ENCODE measurements around the gene EPS8L2. TPM values are rescaled to one million over a fixed set of nuclear protein-coding genes. Genes with fewer than 3 reads are reported as not detected.

EPS8L2 gene
- total and polyA plus RNA-seq, 2 of the 8 experiments (the other 6 are each of a cell fraction or from before 2014, with no cell fraction given) = 38.5 to 57.0 TPM

GRCh38 chr11:659532-660085 lies 46.4 kb upstream of the EPS8L2 start:
- peaks cover 5 to 8% of the 10 kb centered on the region in 2 experiments for H4K20me1 ChIP-seq (replicated peaks in 1 of 2; ENCODE audit: control insufficient read depth in 1 of 2, insufficient read depth in 2 of 2, low read length in 2 of 2)

More at GRCh38 chr11:659532-660085, 46.4 kb upstream of the EPS8L2 start:
- Histone ChIP-seq H3K56ac (replicated peaks; ENCODE audit: insufficient read length, low read depth, low read length) (no peak overlapping the region), H3K23me2 (ENCODE audit: low read depth, low read length) (no peaks in the 10 kb centered on the region), H3K9ac (replicated peaks in 1 of 4; ENCODE audit: extremely low read depth in 1 of 4, low read depth in 3 of 4, low read length in 3 of 4) (no peak overlapping the region), H3K27me3 (replicated peaks in 1 of 4; ENCODE audit: control insufficient read depth in 3 of 4, extremely low read depth in 1 of 4, insufficient read depth in 3 of 4, low read length in 3 of 4) (no peaks in the 10 kb centered on the region), H3K9me3 (ENCODE audit: insufficient read depth in 2 of 2, low read depth in 1 of 2, low read length in 1 of 2) (no peaks in the 10 kb centered on the region), H3K4me1 (replicated peaks in 1 of 4; ENCODE audit: control insufficient read depth in 3 of 4, insufficient read depth in 4 of 4, low read length in 3 of 4) (no peaks in the 10 kb centered on the region), H3K79me2 (ENCODE audit: control insufficient read depth in 1 of 2, insufficient read depth in 2 of 2, low read length in 2 of 2) (no peaks in the 10 kb centered on the region), H3K36me3 (ENCODE audit: control insufficient read depth in 2 of 4, insufficient read depth in 4 of 4, low read length in 3 of 4) (peaks cover 2 to 12% (median 2%) of the 10 kb centered on the region in 4 experiments; a peak in 4 of 8 replicates), H4K91ac (replicated peaks; ENCODE audit: insufficient read length, low read length) (no peak overlapping the region), H2AK5ac (ENCODE audit: low read depth, low read length) (no peak overlapping the region), H3K14ac (ENCODE audit: insufficient read length) (no peak overlapping the region), H3K79me1 (ENCODE audit: low read depth, low read length) (no peaks in the 10 kb centered on the region; the same call in 1 of the 2 replicates), H3K23ac (ENCODE audit: insufficient read length) (no peak overlapping the region), H2BK12ac (ENCODE audit: low read depth, low read length) (no peak overlapping the region), H3K18ac (ENCODE audit: extremely low read depth, low read length) (no peak overlapping the region), H3K4ac (replicated peaks; ENCODE audit: insufficient read length, low read depth, low read length) (no peak overlapping the region), H3K4me2 (ENCODE audit: insufficient read depth in 1 of 2, low read depth in 2 of 2, low read length in 2 of 2) (no peak overlapping the region), H2BK120ac (replicated peaks; ENCODE audit: low read depth, low read length) (no peak overlapping the region), H4K5ac (ENCODE audit: insufficient read length, low read depth, low read length) (no peak overlapping the region), H2BK15ac (ENCODE audit: low read length) (no peak overlapping the region), H4K8ac (ENCODE audit: extremely low read depth, insufficient read depth, low read length) (no peak overlapping the region), H2BK5ac (ENCODE audit: low read depth, low read length) (no peak overlapping the region), H2AFZ (ENCODE audit: low read length) (no peak overlapping the region), H3K4me3 (ENCODE audit: extremely low read depth in 1 of 4, insufficient read depth in 2 of 4, low read depth in 3 of 4, low read length in 4 of 4) (no peak overlapping the region), H2BK20ac (ENCODE audit: low read length) (no peak overlapping the region), H3K27ac (ENCODE audit: low read depth, low read length) (no peak overlapping the region)
- ChIA-PET POLR2A (ENCODE audit: partially characterized antibody) (interaction anchor here (0.8 to 1.9 kb wide), 3 partner anchors 10 to 20 kb away, joined by 3 to 4 read pairs (median 3); no protein-coding TSS in a partner anchor), CTCF (ENCODE audit: partially characterized antibody) (interaction anchor here (0.7 to 3.6 kb wide), 3 partner anchors 21 to 116 kb away, joined by 3 to 16 read pairs (median 4); no protein-coding TSS in a partner anchor)
- TF ChIP-seq BRCA1 (IDR thresholded peaks at IDR 0.05; ENCODE audit: low read depth, low read length) = no peak
- no peak for TF ChIP-seq JUND (IDR thresholded peaks at IDR 0.05; ENCODE audit: low read length)
- no peak for TF ChIP-seq CTCF (IDR thresholded peaks at IDR 0.05; ENCODE audit: control extremely low read depth in 1 of 3, insufficient read depth in 1 of 3, low read depth in 1 of 3, low read length in 3 of 3)
- WGBS, 2 experiments (ENCODE audit: extremely low coverage in 1 of 2, insufficient coverage in 1 of 2, insufficient read length in 1 of 2, insufficient replicate concordance in 2 of 2, low coverage in 1 of 2, low lambda C conversion rate in 2 of 2, missing lambda C conversion rate in 1 of 2) = 91% methylated on average over 16 of the region's 16 CpGs; no CpG with 5 or more reads in 1 of the 2 experiments
- no peak for FAIRE-seq
- DNase-seq (ENCODE audit: low read depth in 1 of 2, low spot score in 2 of 2) = no peak

Data from H1 (cell line).